Prostate gland (tissue), 2 donors: Measurements from ENCODE around the gene ABL1.

ENCODE experiments used
- CTCF ChIP-seq, 4 experiments: fragments of 200-600 bp in 2 of 4; fragments of 450-650 bp in 2 of 4; sonication (generic) in 2 of 4; IDR thresholded peaks; 1 replicate in 3 of 4; 2 replicates in 1 of 4; pipeline ENCODE4 v1.5.1; 2016 to 2019; ENCODE audit warnings: antibody characterized with exemption in 4 of 4, mild to moderate bottlenecking in 2 of 4, moderate library complexity in 2 of 4
- POLR2A ChIP-seq: fragments of 450-650 bp; IDR thresholded peaks from one replicate; pipeline ENCODE4 v1.6.1; 2016; ENCODE audit warnings: antibody characterized with exemption, mild to moderate bottlenecking
- POLR2AphosphoS5 ChIP-seq: sonication (generic); formaldehyde crosslinking; IDR thresholded peaks from one replicate; pipeline ENCODE4 v1.6.1; 2017; ENCODE audit warnings: antibody characterized with exemption

- TF ChIP-seq CTCF (IDR thresholded peaks at IDR 0.05): no peak
- TF ChIP-seq POLR2A: no peak
- no peak for TF ChIP-seq POLR2AphosphoS5
These were observed 27.7 kb downstream of the ABL1 start for GRCh38 chr9:130862747-130863146.
